ENCODE data around the gene ZBED1. TPM values are rescaled to one million over a fixed set of nuclear protein-coding genes. Genes with fewer than 3 reads are reported as not detected.

Gene ZBED1
- polyA plus RNA-seq, 1 donor from 2014 or later, result 43.2 TPM

DNA sequence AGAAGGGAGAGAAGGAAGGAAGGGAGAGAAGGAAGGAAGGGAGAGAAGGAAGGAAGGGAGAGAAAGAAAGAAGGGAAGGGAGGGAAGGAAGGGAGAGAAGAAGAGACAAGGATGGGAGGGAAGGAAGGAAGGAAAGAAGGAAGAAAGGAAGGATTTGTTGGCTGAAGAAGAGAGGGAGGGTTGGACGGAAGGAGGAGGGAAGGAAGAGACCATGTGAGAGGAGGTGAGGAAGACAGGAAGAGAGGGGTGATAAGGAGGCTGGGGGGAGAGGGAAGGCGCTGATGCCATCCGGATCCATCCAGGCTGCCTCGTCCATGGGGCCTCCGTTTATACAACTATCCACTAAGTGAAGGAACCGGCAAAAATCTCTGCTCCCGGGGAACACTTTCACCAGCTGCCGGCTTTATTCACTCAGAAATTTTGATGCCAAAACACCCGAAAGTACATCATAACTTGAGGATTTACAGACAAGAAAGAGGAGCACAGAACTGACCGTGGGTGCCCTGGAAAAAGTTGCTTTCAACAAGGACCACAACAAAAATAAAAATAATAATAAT, 14.9 kb downstream of the ZBED1 start:
- Histone ChIP-seq H3K27ac (ENCODE audit: low read length) (no peak overlapping the region), H3K79me2 (replicated peaks; ENCODE audit: insufficient read depth, low read length) (peaks cover 3% of the 10 kb centered on the region), H3K9me3 (ENCODE audit: low read length) (peaks cover 14% of the 10 kb centered on the region), H3K4me2 (ENCODE audit: low read length) (no peak overlapping the region), H3K36me3 (ENCODE audit: insufficient read depth, low read length) (peaks cover 24% of the 10 kb centered on the region), H2AFZ (ENCODE audit: low read depth, low read length) (no peak overlapping the region), H4K20me1 (ENCODE audit: insufficient read depth) (no peaks in the 10 kb centered on the region), H3K9me2 (ENCODE audit: insufficient read depth, low read length) (no peaks in the 10 kb centered on the region), H3K9ac (ENCODE audit: low read length) (no peak overlapping the region), H3F3A (ENCODE audit: insufficient read depth, low read length, poor library complexity, severe bottlenecking) (no peaks in the 10 kb centered on the region), H3K4me3 (ENCODE audit: low read length) (no peak overlapping the region), H3K27me3 (ENCODE audit: insufficient read depth, low read depth, low read length) (no peaks in the 10 kb centered on the region)
- TF ChIP-seq POLR2AphosphoS5 (IDR thresholded peaks at IDR 0.05) (no peak), MXI1 (conservative IDR thresholded peaks at IDR 0.05; ENCODE audit: poor library complexity, severe bottlenecking) (no peak), RAD21 (conservative IDR thresholded peaks at IDR 0.05) (no peak), TAF1 (IDR thresholded peaks at IDR 0.05; ENCODE audit: low read depth) (no peak), EZH2 (IDR thresholded peaks at IDR 0.05; ENCODE audit: borderline replicate concordance, insufficient read depth, low read length, poor library complexity, severe bottlenecking) (no peak), SMC3 (conservative IDR thresholded peaks at IDR 0.05; ENCODE audit: poor library complexity) (no peak), EP300 (conservative IDR thresholded peaks at IDR 0.05; ENCODE audit: poor library complexity, severe bottlenecking) (no peak)
- TF ChIP-seq, protein P1, sequence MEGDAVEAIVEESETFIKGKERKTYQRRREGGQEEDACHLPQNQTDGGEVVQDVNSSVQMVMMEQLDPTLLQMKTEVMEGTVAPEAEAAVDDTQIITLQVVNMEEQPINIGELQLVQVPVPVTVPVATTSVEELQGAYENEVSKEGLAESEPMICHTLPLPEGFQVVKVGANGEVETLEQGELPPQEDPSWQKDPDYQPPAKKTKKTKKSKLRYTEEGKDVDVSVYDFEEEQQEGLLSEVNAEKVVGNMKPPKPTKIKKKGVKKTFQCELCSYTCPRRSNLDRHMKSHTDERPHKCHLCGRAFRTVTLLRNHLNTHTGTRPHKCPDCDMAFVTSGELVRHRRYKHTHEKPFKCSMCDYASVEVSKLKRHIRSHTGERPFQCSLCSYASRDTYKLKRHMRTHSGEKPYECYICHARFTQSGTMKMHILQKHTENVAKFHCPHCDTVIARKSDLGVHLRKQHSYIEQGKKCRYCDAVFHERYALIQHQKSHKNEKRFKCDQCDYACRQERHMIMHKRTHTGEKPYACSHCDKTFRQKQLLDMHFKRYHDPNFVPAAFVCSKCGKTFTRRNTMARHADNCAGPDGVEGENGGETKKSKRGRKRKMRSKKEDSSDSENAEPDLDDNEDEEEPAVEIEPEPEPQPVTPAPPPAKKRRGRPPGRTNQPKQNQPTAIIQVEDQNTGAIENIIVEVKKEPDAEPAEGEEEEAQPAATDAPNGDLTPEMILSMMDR (IDR thresholded peaks at IDR 0.05; ENCODE audit: poor library complexity, severe bottlenecking), result no peak
- TF ChIP-seq, protein P2, sequence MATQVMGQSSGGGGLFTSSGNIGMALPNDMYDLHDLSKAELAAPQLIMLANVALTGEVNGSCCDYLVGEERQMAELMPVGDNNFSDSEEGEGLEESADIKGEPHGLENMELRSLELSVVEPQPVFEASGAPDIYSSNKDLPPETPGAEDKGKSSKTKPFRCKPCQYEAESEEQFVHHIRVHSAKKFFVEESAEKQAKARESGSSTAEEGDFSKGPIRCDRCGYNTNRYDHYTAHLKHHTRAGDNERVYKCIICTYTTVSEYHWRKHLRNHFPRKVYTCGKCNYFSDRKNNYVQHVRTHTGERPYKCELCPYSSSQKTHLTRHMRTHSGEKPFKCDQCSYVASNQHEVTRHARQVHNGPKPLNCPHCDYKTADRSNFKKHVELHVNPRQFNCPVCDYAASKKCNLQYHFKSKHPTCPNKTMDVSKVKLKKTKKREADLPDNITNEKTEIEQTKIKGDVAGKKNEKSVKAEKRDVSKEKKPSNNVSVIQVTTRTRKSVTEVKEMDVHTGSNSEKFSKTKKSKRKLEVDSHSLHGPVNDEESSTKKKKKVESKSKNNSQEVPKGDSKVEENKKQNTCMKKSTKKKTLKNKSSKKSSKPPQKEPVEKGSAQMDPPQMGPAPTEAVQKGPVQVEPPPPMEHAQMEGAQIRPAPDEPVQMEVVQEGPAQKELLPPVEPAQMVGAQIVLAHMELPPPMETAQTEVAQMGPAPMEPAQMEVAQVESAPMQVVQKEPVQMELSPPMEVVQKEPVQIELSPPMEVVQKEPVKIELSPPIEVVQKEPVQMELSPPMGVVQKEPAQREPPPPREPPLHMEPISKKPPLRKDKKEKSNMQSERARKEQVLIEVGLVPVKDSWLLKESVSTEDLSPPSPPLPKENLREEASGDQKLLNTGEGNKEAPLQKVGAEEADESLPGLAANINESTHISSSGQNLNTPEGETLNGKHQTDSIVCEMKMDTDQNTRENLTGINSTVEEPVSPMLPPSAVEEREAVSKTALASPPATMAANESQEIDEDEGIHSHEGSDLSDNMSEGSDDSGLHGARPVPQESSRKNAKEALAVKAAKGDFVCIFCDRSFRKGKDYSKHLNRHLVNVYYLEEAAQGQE (IDR thresholded peaks at IDR 0.05; ENCODE audit: borderline replicate concordance), result no peak

DNA sequence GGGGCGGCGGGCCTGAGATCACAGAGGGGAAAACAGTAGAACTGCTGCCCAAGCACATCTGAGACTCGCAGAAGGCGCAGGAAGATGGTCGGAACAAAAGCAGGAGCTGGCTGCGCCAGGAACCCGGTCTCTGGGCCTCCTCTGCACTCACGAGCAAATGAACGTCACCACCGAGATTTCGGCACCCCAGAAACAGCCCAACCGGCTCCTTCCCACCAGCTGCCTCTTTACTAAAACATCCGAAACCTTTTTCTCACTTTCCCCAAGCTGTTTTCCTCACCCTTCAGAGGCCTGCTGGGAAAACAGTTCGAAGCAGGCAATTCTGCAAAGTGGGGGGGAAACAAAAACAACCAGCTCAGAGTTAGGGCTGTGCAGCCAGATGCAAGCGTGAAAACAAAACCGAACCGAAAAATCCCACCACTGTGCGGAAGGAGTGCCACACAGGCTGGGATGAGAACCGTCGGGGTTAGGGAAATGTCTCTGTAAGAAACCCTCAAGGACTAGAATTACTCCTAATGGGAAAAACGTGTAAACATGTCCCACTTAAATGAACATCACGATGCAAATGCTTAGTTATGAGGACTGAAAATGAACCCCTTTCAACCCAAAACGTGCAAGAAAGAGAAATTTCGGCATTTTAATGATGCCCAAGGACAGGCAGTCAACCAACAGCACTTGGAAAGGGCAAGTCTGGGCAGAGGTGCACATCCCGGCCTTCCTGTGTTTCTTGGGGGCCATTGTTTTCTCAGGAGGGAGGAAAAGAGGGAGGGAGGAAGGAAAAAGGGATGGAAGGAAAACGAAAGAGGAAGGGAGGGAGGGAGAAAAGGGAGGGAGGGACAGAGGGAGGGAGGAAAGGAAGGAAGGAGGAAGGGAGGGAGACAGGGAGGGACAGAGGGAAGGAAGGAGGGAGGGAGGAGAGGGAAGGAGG, 15.8 kb downstream of the ZBED1 start:
- no peaks in the 10 kb centered on the region for H4K20me1 ChIP-seq (ENCODE audit: insufficient read depth)

More for the DNA sequence above, 15.8 kb downstream of the ZBED1 start:
- no peaks in the 10 kb centered on the region for H3K9me2 ChIP-seq (ENCODE audit: insufficient read depth, low read length)
- TF ChIP-seq MXI1 (conservative IDR thresholded peaks at IDR 0.05; ENCODE audit: poor library complexity, severe bottlenecking) (no peak), RAD21 (conservative IDR thresholded peaks at IDR 0.05) (no peak), POLR2AphosphoS5 (IDR thresholded peaks at IDR 0.05) (no peak), SMC3 (conservative IDR thresholded peaks at IDR 0.05; ENCODE audit: poor library complexity) (no peak), EP300 (conservative IDR thresholded peaks at IDR 0.05; ENCODE audit: poor library complexity, severe bottlenecking) (no peak), TAF1 (IDR thresholded peaks at IDR 0.05; ENCODE audit: low read depth) (no peak), EZH2 (IDR thresholded peaks at IDR 0.05; ENCODE audit: borderline replicate concordance, insufficient read depth, low read length, poor library complexity, severe bottlenecking) (no peak)
- TF ChIP-seq, protein P1 (IDR thresholded peaks at IDR 0.05; ENCODE audit: poor library complexity, severe bottlenecking), result no peak
- TF ChIP-seq, protein P2 (IDR thresholded peaks at IDR 0.05; ENCODE audit: borderline replicate concordance), result no peak
- H3K27me3 ChIP-seq (ENCODE audit: insufficient read depth, low read depth, low read length), result no peaks in the 10 kb centered on the region
- peaks cover 3% of the 10 kb centered on the region for H3K79me2 ChIP-seq (replicated peaks; ENCODE audit: insufficient read depth, low read length)
- no peak overlapping the region for H2AFZ ChIP-seq (ENCODE audit: low read depth, low read length)
- H3K27ac ChIP-seq (ENCODE audit: low read length), result no peak overlapping the region
- H3K36me3 ChIP-seq (ENCODE audit: insufficient read depth, low read length), result peaks cover 20% of the 10 kb centered on the region
- H3K4me2 ChIP-seq (ENCODE audit: low read length), result no peak overlapping the region
- H3K9me3 ChIP-seq (ENCODE audit: low read length), result peaks cover 10% of the 10 kb centered on the region
- H3K9ac ChIP-seq (ENCODE audit: low read length), result no peak overlapping the region
- no peak overlapping the region for H3K4me3 ChIP-seq (ENCODE audit: low read length)
- no peaks in the 10 kb centered on the region for H3F3A ChIP-seq (ENCODE audit: insufficient read depth, low read length, poor library complexity, severe bottlenecking)

Measured in neural cell (in vitro differentiated cells).